Nephron progenitor cell (in vitro differentiated cells): ENCODE data around the gene TP63.

Source experiments
- DNase-seq: peaks from one replicate; pipeline ENCODE4 v3.0.0; 2021
- H3K27ac Mint-ChIP-seq: 2 replicates; pipeline ENCODE4 v1.8.0; 2021; ENCODE audit warnings: mild to moderate bottlenecking, moderate library complexity, mixed read lengths
- H3K27me3 Mint-ChIP-seq: 2 replicates; pipeline ENCODE4 v1.8.0; 2021; ENCODE audit warnings: mild to moderate bottlenecking, low read depth, mixed read lengths; ENCODE audit not compliant: poor library complexity
- H3K36me3 Mint-ChIP-seq: 2 replicates; pipeline ENCODE4 v1.8.0; 2021; ENCODE audit warnings: low read depth, mixed read lengths
- H3K4me1 Mint-ChIP-seq: 2 replicates; pipeline ENCODE4 v1.8.0; 2021; ENCODE audit warnings: mixed read lengths
- H3K4me3 Mint-ChIP-seq: 2 replicates; pipeline ENCODE4 v1.8.0; 2021; ENCODE audit warnings: mild to moderate bottlenecking, moderate library complexity, mixed read lengths
- H3K9me3 Mint-ChIP-seq: 2 replicates; pipeline ENCODE4 v1.8.0; 2021; ENCODE audit warnings: mild to moderate bottlenecking, moderate library complexity, mixed read lengths
- TF ChIP-seq, protein P1 (sequence below): fragments of 200-600 bp; sonication (generic); IDR thresholded peaks from 2 replicates; pipeline ENCODE4 v1.5.0; 2021; ENCODE audit warnings: antibody characterized with exemption

Gene TP63

DNA sequence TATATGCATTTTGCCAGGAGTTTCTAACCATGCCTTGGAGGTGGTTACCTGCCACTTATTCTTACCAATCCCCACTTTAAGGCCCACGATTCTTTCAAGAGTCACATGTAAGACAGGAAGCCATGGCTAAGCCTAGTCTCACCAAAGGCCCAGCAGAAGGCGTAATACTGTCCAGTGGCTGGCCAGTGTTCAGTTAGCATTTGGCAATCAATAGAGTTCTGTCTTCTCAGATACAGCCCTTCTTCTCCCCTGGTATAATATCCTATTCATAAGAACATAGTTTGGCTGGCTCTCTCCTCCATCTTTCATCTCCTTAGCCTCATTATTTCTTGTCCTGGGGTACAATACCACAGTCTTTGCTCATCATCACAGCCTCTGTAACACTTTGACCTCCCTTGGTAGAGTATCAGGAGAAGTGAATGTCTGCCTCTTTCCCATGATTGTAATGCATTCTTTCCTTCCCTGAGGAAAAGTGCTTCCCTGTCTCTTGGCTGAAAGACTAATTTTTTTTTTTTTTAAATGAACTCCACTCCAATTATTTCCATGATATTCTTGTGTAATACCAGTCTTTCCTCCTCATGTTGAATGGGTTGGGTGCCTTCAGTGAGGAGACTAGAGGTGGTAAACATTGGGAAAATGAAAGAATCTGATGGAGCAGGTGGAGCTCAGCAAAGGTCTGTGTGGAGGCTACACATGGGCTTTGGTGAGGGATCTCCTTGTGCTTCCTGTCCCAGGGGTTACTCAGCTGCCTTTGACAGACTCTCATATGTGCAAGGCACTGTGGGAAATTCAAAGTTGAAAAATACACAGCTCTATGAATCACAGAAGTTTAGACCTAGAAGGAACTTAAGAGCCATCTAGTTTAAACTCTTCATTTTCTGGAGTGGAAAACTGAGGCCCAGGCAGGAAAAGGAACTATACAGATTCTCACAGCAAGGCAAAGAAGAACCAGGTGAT, 271.3 kb downstream of the TP63 start:
- no peak overlapping the region for H3K27ac Mint-ChIP-seq
- H3K9me3 Mint-ChIP-seq, result no peaks in the 10 kb centered on the region
- TF ChIP-seq, protein P1, sequence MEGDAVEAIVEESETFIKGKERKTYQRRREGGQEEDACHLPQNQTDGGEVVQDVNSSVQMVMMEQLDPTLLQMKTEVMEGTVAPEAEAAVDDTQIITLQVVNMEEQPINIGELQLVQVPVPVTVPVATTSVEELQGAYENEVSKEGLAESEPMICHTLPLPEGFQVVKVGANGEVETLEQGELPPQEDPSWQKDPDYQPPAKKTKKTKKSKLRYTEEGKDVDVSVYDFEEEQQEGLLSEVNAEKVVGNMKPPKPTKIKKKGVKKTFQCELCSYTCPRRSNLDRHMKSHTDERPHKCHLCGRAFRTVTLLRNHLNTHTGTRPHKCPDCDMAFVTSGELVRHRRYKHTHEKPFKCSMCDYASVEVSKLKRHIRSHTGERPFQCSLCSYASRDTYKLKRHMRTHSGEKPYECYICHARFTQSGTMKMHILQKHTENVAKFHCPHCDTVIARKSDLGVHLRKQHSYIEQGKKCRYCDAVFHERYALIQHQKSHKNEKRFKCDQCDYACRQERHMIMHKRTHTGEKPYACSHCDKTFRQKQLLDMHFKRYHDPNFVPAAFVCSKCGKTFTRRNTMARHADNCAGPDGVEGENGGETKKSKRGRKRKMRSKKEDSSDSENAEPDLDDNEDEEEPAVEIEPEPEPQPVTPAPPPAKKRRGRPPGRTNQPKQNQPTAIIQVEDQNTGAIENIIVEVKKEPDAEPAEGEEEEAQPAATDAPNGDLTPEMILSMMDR, result no peak
- peaks cover 4% of the 10 kb centered on the region for H3K27me3 Mint-ChIP-seq
- H3K36me3 Mint-ChIP-seq, result no peaks in the 10 kb centered on the region
- no peak for DNase-seq
- no peak overlapping the region for H3K4me3 Mint-ChIP-seq
- H3K4me1 Mint-ChIP-seq, result peaks cover 4% of the 10 kb centered on the region

DNA sequence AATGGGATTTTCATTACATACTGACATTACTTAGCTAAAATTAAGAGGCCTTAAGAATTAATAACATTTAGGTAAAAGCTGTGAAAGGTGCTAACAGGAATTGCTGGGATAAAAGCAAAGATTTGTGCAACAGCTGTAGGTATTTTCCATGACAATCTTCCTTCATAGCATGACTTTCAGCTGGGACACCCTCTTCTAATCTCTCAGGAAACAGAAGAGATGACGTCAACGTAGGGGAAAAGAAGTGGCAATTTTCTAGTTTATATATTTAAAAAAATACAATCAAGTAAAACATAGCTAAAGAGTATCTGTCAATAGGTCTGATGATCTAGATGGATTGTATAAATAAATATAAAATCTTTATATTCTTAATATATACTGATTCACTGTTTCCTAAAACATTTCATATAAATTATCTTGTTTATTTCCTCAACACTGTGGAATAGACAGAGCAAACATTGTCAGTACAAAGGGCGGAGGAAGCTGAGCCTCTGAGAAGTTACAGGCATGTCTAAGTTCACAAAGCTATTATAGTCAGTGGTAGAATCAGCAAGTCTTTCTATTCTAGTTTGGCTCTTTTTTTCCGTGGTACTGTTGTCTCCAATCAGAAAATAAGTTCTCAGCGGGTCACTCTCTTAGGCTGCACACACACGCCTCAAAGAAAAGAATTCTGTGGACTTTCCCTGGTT, 272.5 kb downstream of the TP63 start:
- Mint-ChIP-seq H3K27me3 (peaks cover 4% of the 10 kb centered on the region), H3K4me1 (peaks cover 13% of the 10 kb centered on the region), H3K36me3 (no peaks in the 10 kb centered on the region), H3K9me3 (no peaks in the 10 kb centered on the region), H3K27ac (no peak overlapping the region), H3K4me3 (no peak overlapping the region)
- TF ChIP-seq, protein P1, result no peak
- no peak for DNase-seq

DNA sequence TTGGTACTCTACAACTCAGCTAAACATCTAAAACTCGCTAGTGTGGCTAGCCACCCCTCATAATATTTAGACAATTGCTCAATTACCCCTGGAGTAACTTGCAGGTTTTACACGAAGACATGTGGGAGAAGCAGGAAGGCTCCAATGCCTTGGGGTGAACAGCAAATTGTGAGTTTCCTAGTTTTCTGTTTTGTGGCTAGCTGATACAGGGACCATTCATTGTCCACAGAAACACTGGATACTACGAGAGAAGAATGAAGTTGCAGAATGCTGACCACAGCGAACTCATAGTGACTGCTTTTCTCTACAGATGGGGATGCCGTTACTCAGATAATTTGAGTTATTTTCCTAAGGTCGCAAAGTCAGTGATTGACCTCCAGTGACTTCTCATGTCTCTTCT, 276.6 kb downstream of the TP63 start:
- H3K9me3 Mint-ChIP-seq, result no peaks in the 10 kb centered on the region
- TF ChIP-seq, protein P1, result no peak
- H3K27ac Mint-ChIP-seq, result no peak overlapping the region
- H3K27me3 Mint-ChIP-seq, result no peaks in the 10 kb centered on the region
- peaks cover 13% of the 10 kb centered on the region for H3K4me1 Mint-ChIP-seq
- DNase-seq, result no peak
- H3K36me3 Mint-ChIP-seq, result no peaks in the 10 kb centered on the region
- no peak overlapping the region for H3K4me3 Mint-ChIP-seq

DNA sequence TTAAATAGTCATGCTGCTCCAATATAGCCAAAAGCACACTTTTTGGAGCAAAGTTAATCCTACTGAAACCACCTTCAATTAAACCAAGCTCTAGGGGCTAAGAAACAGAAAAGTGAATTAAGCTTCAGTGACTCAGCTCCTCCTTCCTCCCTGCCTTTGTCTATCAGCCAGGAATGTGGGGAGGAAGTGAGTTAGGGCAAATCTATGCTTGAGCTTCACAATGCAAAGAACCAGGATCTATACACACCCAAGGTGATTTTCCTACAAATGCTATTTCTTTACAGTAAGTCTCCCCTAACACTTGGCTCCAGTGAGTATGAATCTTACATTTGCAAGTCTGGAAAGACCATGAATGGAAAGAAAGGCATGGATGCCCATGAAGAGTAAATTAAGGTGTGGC, 277.5 kb downstream of the TP63 start:
- H3K9me3 Mint-ChIP-seq, result no peaks in the 10 kb centered on the region
- H3K27ac Mint-ChIP-seq, result no peak overlapping the region
- TF ChIP-seq, protein P1, result no peak
- no peaks in the 10 kb centered on the region for H3K27me3 Mint-ChIP-seq
- H3K36me3 Mint-ChIP-seq, result no peaks in the 10 kb centered on the region
- DNase-seq, result no peak
- no peak overlapping the region for H3K4me3 Mint-ChIP-seq
- H3K4me1 Mint-ChIP-seq, result peaks cover 13% of the 10 kb centered on the region

DNA sequence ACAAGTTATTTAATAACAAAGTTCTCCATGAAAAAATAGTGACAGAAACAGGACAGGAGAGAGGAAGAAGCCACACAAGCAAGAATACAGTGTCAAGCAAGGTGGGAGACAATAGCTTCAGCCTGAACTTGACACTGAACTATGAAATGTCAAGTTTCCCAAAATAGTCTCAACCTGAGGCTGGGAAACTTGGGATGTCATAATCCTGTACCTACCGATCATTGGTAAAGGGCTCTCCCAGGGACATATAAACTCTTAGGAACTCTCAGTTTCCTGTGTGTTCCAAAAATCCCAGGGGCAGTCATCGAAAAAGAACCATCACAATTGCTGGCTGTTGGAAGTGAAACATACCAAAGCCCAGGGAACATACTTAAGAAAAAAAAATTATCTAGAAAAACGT, 277.9 kb downstream of the TP63 start:
- H3K4me1 Mint-ChIP-seq, result peaks cover 13% of the 10 kb centered on the region
- no peak overlapping the region for H3K27ac Mint-ChIP-seq
- H3K4me3 Mint-ChIP-seq, result no peak overlapping the region
- no peak for DNase-seq
- no peaks in the 10 kb centered on the region for H3K36me3 Mint-ChIP-seq
- H3K27me3 Mint-ChIP-seq, result no peaks in the 10 kb centered on the region
- H3K9me3 Mint-ChIP-seq, result no peaks in the 10 kb centered on the region
- TF ChIP-seq, protein P1, result no peak
